OCI-LY1 (cell line): ENCODE results near the gene PLD6.

Experiments used
- H2AFZ ChIP-seq: fragments of 200-600 bp; sonication (generic), shearing (Covaris generic); 2 replicates; pipeline ENCODE4 v1.6.0; 2014; ENCODE audit warnings: antibody characterized with exemption, mild to moderate bottlenecking, low read length
- H3F3A ChIP-seq: fragments of 200-600 bp; sonication (generic), shearing (Covaris generic); 2 replicates; pipeline ENCODE4 v1.6.0; 2014; ENCODE audit warnings: mild to moderate bottlenecking, antibody characterized with exemption, low read length, moderate library complexity; ENCODE audit not compliant: insufficient read depth
- H3K27ac ChIP-seq: fragments of 200-600 bp; sonication (generic); 2 replicates; pipeline ENCODE4 v1.5.1; 2014; ENCODE audit warnings: low read length, mixed run types, mild to moderate bottlenecking, low read depth; ENCODE audit not compliant: poor library complexity, severe bottlenecking
- H3K27me3 ChIP-seq: fragments of 200-600 bp; sonication (generic); 2 replicates; pipeline ENCODE4 v1.6.0; 2014; ENCODE audit warnings: antibody characterized with exemption, mild to moderate bottlenecking, low read length, moderate library complexity; ENCODE audit not compliant: insufficient read depth
- H3K36me3 ChIP-seq: fragments of 200-600 bp; sonication (generic); 2 replicates; pipeline ENCODE4 v1.6.1; 2014; ENCODE audit warnings: mild to moderate bottlenecking, antibody characterized with exemption, low read length, moderate library complexity, mixed read lengths; ENCODE audit not compliant: insufficient read depth
- H3K4me1 ChIP-seq: fragments of 200-600 bp; sonication (generic); 2 replicates; pipeline ENCODE4 v1.5.1; 2014; ENCODE audit warnings: mild to moderate bottlenecking, low read length, moderate library complexity; ENCODE audit not compliant: insufficient read depth, severe bottlenecking
- H3K4me2 ChIP-seq: fragments of 200-600 bp; sonication (generic), shearing (Covaris generic); 2 replicates; pipeline ENCODE4 v1.6.1; 2014; ENCODE audit warnings: low read length
- H3K4me3 ChIP-seq: fragments of 200-600 bp; sonication (generic); 2 replicates; pipeline ENCODE4 v1.5.1; 2014; ENCODE audit warnings: low read length, low read depth, mild to moderate bottlenecking, mixed read lengths; ENCODE audit not compliant: poor library complexity, severe bottlenecking
- H3K79me2 ChIP-seq: fragments of 200-600 bp; shearing (Covaris generic); 2 replicates; pipeline ENCODE4 v1.6.1; 2016; ENCODE audit warnings: mixed run types, low read length, mixed read lengths; ENCODE audit not compliant: insufficient read depth
- H3K9ac ChIP-seq: fragments of 200-600 bp; sonication (generic), shearing (Covaris generic); 2 replicates; pipeline ENCODE4 v1.6.1; 2014; ENCODE audit warnings: mild to moderate bottlenecking, low read length, mixed read lengths
- H3K9me2 ChIP-seq: fragments of 200-600 bp; sonication (generic), shearing (Covaris generic); 2 replicates; pipeline ENCODE4 v1.6.1; 2014; ENCODE audit warnings: low read depth, mild to moderate bottlenecking, low read length, mixed read lengths
- H3K9me3 ChIP-seq: fragments of 200-600 bp; shearing (Covaris generic); 2 replicates; pipeline ENCODE4 v1.6.1; 2014; ENCODE audit warnings: low read length, mixed read lengths
- H4K20me1 ChIP-seq: fragments of 200-600 bp; sonication (generic), shearing (Covaris generic); 2 replicates; pipeline ENCODE4 v1.6.0; 2016; ENCODE audit warnings: mild to moderate bottlenecking, low read length; ENCODE audit not compliant: insufficient read depth
- EZH2 ChIP-seq: fragments of 200-600 bp; sonication (generic), shearing (Covaris generic); IDR thresholded peaks from 2 replicates; pipeline ENCODE4 v1.8.0; 2017; ENCODE audit warnings: borderline replicate concordance, mixed run types, mild to moderate bottlenecking, antibody characterized with exemption, low read length, moderate library complexity, mixed read lengths
- TF ChIP-seq, protein P1 (sequence below): fragments of 200-600 bp; sonication (generic), shearing (Covaris generic); IDR thresholded peaks from 2 replicates; pipeline ENCODE4 v1.5.1; 2017; ENCODE audit warnings: mild to moderate bottlenecking, antibody characterized with exemption, low read length, moderate library complexity, mixed read lengths

PLD6 gene

DNA sequence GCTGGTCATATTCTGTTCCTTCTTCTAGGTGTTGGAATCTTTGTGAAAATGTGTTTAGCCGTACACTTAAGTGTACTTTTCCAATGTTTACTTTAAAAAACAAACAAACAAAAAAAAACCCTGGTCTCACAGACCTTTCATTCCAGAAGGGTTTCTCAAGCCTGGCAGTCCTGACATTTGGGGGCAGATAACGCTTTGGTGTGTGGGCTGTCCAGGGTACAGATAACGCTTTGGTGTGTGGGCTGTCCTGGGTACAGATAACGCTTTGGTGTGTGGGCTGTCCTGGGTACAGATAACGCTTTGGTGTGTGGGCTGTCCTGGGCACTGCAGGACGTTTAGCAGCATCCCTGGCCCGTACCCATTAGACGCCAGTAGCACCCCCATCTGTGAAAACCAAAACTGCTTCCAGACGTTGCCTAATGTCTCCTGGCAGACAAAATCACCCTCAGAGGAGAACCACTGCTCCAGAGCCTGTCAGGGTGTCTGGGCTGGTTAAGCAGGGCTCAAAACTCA is 46.1 kb upstream of the PLD6 start:
- Histone ChIP-seq H3K9me2 (no peaks in the 10 kb centered on the region), H3K4me3 (no peak overlapping the region), H3K9me3 (no peaks in the 10 kb centered on the region), H3F3A (no peaks in the 10 kb centered on the region), H3K4me1 (no peaks in the 10 kb centered on the region), H3K4me2 (no peak overlapping the region), H4K20me1 (no peaks in the 10 kb centered on the region), H3K27ac (no peak overlapping the region), H3K27me3 (no peaks in the 10 kb centered on the region), H3K9ac (no peak overlapping the region), H3K36me3 (peaks cover 79% of the 10 kb centered on the region), H3K79me2 (no peaks in the 10 kb centered on the region), H2AFZ (no peak overlapping the region)
- TF ChIP-seq, protein P1, sequence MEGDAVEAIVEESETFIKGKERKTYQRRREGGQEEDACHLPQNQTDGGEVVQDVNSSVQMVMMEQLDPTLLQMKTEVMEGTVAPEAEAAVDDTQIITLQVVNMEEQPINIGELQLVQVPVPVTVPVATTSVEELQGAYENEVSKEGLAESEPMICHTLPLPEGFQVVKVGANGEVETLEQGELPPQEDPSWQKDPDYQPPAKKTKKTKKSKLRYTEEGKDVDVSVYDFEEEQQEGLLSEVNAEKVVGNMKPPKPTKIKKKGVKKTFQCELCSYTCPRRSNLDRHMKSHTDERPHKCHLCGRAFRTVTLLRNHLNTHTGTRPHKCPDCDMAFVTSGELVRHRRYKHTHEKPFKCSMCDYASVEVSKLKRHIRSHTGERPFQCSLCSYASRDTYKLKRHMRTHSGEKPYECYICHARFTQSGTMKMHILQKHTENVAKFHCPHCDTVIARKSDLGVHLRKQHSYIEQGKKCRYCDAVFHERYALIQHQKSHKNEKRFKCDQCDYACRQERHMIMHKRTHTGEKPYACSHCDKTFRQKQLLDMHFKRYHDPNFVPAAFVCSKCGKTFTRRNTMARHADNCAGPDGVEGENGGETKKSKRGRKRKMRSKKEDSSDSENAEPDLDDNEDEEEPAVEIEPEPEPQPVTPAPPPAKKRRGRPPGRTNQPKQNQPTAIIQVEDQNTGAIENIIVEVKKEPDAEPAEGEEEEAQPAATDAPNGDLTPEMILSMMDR, result no peak
- no peak for TF ChIP-seq EZH2

DNA sequence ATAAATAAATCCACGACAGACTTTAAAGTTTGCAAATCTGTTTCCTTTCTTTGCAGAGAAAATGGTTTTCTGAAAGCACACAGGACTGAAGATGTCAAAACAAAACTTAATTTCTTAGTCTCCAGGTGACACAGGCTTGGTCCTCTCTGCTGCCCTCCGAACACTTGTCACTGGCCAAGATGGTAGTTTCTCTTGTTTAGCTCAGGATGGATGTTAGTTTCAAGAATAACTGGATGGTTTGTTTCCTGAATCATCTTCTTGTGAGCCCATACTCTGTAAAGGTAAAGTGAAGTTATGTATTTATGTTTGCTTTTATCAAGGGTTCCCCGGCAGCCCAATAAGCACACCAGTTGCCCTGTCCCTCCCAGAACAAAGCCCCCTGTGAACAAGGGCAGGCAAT is 40.7 kb upstream of the PLD6 start:
- Histone ChIP-seq H3K27ac (no peak overlapping the region), H3K36me3 (peaks cover 65% of the 10 kb centered on the region), H3K79me2 (no peaks in the 10 kb centered on the region), H3K9me2 (no peaks in the 10 kb centered on the region), H3K4me1 (no peaks in the 10 kb centered on the region), H3F3A (no peaks in the 10 kb centered on the region), H3K27me3 (no peaks in the 10 kb centered on the region), H3K9me3 (no peaks in the 10 kb centered on the region), H3K9ac (no peak overlapping the region), H3K4me2 (no peak overlapping the region), H2AFZ (no peak overlapping the region), H3K4me3 (no peak overlapping the region), H4K20me1 (no peaks in the 10 kb centered on the region)
- TF ChIP-seq EZH2, result no peak
- TF ChIP-seq, protein P1, result no peak

DNA sequence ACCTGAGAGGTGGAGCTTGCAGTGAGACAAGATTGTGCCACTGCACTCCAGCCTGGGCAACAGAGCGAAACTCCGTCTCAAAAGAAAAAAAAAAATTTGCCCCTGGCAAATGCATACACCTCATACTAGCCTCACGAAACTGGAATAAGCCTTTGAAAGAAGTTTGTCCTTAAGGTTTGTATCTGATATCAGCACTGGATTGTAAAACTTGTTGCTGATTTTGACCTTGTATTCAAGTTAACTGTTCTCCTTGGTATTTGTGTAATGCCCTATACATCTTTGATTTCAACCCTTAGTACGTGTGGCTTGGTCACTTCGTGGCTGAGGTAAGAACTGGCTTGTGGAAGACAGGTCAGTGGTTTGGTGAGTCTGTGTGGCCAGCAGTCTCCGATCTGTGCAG is 37.0 kb upstream of the PLD6 start:
- no peaks in the 10 kb centered on the region for H4K20me1 ChIP-seq
- H3K27ac ChIP-seq, result no peak overlapping the region
- H3K4me2 ChIP-seq, result no peak overlapping the region
- H2AFZ ChIP-seq, result no peak overlapping the region
- H3K79me2 ChIP-seq, result no peaks in the 10 kb centered on the region
- H3K9me2 ChIP-seq, result no peaks in the 10 kb centered on the region
- TF ChIP-seq EZH2, result no peak
- TF ChIP-seq, protein P1, result no peak
- H3F3A ChIP-seq, result no peaks in the 10 kb centered on the region
- H3K9me3 ChIP-seq, result no peaks in the 10 kb centered on the region
- no peak overlapping the region for H3K9ac ChIP-seq
- no peak overlapping the region for H3K4me3 ChIP-seq
- peaks cover 8% of the 10 kb centered on the region for H3K4me1 ChIP-seq
- H3K27me3 ChIP-seq, result no peaks in the 10 kb centered on the region
- peaks cover 38% of the 10 kb centered on the region for H3K36me3 ChIP-seq
